Measurements from ENCODE around the gene KIDINS220. TPM values are rescaled to one million over a fixed set of nuclear protein-coding genes. Genes with fewer than 3 reads are reported as not detected.

The KIDINS220 gene
- total and polyA plus RNA-seq, 2 of the 13 experiments (the other 11 are each of a cell fraction or from before 2014, with no cell fraction given) = 25.2 to 32.3 TPM

GRCh38 chr2:8694737-8695136 lies 142.7 kb downstream of the KIDINS220 start:
- 58% methylated on average over 8 of the region's 8 CpGs for WGBS (ENCODE audit: low lambda C conversion rate)
- Histone ChIP-seq H2AFZ (ENCODE audit: low read length) (no peak overlapping the region), H3K79me2 (ENCODE audit: insufficient read depth, low read length) (no peaks in the 10 kb centered on the region), H3K27me3 (ENCODE audit: control insufficient read depth in 1 of 2, insufficient read depth in 2 of 2, low read length in 2 of 2) (peaks cover 0 to 41% of the 10 kb centered on the region in 2 experiments; a peak in 2 of 5 replicates), H3K9me3 (ENCODE audit: low read length) (no peaks in the 10 kb centered on the region), H3K36me3 (replicated peaks in 1 of 2; ENCODE audit: control insufficient read depth in 1 of 2, insufficient read depth in 2 of 2, low read length in 2 of 2) (no peaks in the 10 kb centered on the region), H4K20me1 (ENCODE audit: insufficient read depth, low read length) (no peaks in the 10 kb centered on the region), H3K27ac (ENCODE audit: extremely low read length, insufficient read depth, low read length) (no peak overlapping the region), H3K9ac (ENCODE audit: insufficient read depth, low read depth, low read length) (no peak overlapping the region), H3K4me3 (replicated peaks in 1 of 3; ENCODE audit: insufficient read depth in 1 of 3, low read depth in 2 of 3, low read length in 3 of 3) (no peak overlapping the region), H3K4me1 (ENCODE audit: insufficient read depth, low read length) (peaks cover 18% of the 10 kb centered on the region; the same call in 1 of the 2 replicates), H3K4me2 (ENCODE audit: low read depth, low read length) (no peak overlapping the region)
- no TSS peak for BruUV-seq (replicated peaks)
- peak; percentile 39 for FAIRE-seq
- in situ Hi-C loops (cut with HindIII; ENCODE audit: extremely low pct_ligation_motif_present, low pct_unique_long_range_greater_than_20kb) = no loop called here
- TF ChIP-seq RXRB (CRISPR knock-in tag; IDR thresholded peaks at IDR 0.05; ENCODE audit: borderline replicate concordance) = no peak
- no peak for TF ChIP-seq SYNCRIP (IDR thresholded peaks at IDR 0.05; ENCODE audit: insufficient read depth, low read depth, low read length)
- TF ChIP-seq ZNF597 (CRISPR knock-in tag; IDR thresholded peaks at IDR 0.05) = no peak
- no peak for TF ChIP-seq ZSCAN31 (CRISPR knock-in tag; IDR thresholded peaks at IDR 0.05; ENCODE audit: low read depth)
- TF ChIP-seq SRF (IDR thresholded peaks at IDR 0.05; ENCODE audit: low read depth, low read length) = no peak
- TF ChIP-seq TRIM24 (CRISPR knock-in tag; IDR thresholded peaks at IDR 0.05) = no peak
- no peak for TF ChIP-seq ZBTB7B (CRISPR knock-in tag; IDR thresholded peaks at IDR 0.05)
- no peak for TF ChIP-seq POLR2A (IDR thresholded peaks at IDR 0.05; ENCODE audit: insufficient read depth in 1 of 2, low read depth in 2 of 2, low read length in 2 of 2)
- ChIA-PET CTCF (ENCODE audit: low intra/inter-chr PET ratio, low total read pairs) (no interaction called here), POLR2A (no interaction called here)
- intact Hi-C loops (cut with micrococcal nuclease; ENCODE audit: unreplicated experiment) = loop anchor here (10.0 kb wide), 1 partner anchor 210 kb away; no protein-coding TSS in a partner anchor
- no peak for DNase-seq (ENCODE audit: low spot score)
- no peak for ATAC-seq

All from HepG2 (cell line).